Fibroblast of peridontal ligament (primary cell): ENCODE data around the gene KLHL22.
"Not testable (repeated sequence)": the region's sequence is repeated elsewhere in the genome, so short reads cannot be mapped to it uniquely, and the experiment has no call there.

Experiments used
- DNase-seq: peaks from one replicate; pipeline ENCODE4 v3.0.0-alpha.2; 2010; ENCODE audit errors: extremely low read depth

Gene KLHL22

GRCh38 chr22:20420157-20420842, 75.3 kb downstream of the KLHL22 start:
- DNase-seq = no peak

- no peak for DNase-seq
Measured at GRCh38 chr22:20419664-20419951, 76.0 kb downstream of the KLHL22 start.

DNA sequence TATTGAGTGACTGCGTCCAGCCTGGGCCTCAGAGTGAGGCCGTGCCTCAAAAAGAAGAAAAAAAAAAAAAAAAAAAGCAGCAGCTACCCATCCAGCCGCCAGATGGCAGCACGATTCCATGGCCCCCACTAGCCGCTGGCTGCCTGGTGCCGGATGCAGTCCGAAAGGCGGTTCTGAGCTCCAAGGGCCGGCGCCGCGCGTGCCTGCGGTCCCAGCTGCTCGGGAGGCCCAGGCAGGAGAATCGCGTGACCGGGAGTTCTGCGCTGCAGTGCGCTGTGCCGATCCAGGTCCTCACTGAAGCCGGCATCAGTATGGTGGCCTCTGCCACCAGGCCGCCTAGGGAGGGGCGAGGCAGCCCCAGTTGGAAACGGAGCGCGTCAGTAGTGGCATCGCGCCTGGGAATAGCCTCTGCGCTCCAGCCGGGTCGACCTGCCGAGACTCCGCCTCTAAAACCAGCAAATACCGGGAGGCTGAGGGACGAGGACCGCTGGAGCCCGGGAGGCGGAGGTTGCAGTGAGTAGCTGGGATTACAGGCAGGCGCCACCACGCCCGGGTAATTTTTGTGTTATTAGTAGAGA, 77.3 kb downstream of the KLHL22 start:
- peak; percentile 88 for DNase-seq

GRCh38 chr22:20415699-20416098, 79.9 kb downstream of the KLHL22 start:
- DNase-seq = not testable (repeated sequence)

DNA sequence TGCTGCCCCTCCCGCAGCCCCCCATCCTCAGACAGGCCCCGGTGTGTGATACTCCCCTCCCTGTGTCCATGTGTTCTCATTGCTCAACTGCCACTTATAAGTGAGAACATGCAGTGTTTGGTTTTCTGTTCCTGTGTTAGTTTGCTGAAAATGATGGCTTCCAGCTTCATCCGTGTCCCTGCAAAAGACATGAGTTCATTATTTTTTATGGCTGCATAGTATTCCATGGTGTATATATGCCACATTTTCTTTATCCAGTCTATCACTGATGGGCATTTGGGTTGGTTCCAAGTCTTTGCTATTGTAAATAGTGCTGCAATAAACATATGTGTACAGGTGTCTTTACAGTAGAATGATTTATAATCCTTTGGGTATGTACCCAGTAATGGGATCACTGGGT, 80.4 kb downstream of the KLHL22 start:
- not testable (repeated sequence) for DNase-seq

GRCh38 chr22:20414450-20414849, 81.1 kb downstream of the KLHL22 start:
- no peak for DNase-seq

DNA sequence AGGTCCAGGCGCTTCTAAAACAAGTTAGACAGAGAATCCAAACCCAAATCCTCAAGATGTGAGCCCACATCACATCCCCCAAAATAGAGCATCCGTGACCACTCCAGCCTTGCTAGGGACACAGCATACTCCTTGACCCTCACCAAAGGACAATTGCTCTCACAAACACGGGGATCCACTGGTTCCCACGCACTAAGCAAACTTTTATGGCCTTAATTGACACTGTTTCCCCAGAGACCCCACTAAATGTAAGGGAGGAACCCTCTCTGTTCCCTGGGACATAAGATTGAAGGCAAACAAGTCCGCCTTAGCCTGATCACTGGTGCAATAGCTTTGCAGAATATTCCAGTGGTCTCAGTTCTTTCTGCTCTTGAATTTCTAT, 81.5 kb downstream of the KLHL22 start:
- DNase-seq = no peak

- DNase-seq = no peak
Measured at GRCh38 chr22:20413217-20414058, 82.2 kb downstream of the KLHL22 start.

DNA sequence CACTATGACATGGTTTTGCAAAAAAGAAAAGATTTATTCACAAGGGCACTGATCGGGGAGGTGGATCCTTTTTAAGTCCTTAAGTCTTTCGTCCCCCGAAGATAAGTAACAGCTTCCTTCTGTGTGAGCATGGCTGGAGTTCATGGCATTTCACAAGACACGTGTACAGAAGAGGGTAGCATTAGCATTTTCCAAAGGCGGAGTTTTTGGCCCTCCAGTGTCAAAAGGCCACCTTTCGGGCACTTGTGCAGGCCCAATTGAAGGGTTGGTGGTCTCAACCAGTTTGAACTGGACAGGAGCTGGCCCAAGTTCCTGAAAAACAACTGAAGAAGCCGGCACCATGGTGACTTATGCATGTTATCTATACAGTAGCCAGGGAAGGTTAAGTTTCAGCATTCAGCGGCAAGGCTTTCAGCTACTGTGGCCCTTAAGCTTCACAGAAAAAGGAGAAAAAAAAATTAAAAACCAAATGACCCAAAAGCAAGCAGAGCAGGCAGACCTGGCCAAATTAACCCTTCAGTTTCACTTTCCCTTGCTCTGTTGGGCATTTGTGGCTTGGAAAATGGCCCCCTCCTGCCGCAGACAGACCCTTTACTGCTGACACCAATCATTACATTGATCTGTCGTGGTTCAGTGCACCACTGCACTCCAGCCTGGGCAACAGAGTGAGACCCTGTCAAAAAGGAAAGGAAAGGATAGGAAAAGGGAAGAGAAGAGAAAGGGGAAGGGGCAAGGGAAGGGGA, 83.0 kb downstream of the KLHL22 start:
- no peak for DNase-seq

DNA sequence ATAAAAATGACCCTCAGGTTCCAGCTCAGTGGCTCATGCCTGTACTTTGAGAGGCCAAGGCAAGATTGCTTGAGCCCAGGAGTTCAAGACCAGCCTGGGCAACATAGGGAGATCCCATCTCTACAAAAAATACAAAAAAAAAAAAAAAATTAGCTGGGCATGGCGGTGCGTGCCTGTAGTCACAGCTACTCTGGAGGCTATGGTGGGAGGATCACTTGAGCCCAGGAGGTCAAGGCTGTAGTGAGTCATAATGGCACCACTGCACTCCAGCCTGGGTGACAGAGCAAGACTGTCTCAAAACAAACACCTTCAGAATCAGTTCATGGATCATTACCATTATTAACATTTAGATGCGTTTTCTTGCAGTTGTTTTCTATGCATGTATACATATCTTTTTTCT, 86.2 kb downstream of the KLHL22 start:
- not testable (repeated sequence) for DNase-seq

DNA sequence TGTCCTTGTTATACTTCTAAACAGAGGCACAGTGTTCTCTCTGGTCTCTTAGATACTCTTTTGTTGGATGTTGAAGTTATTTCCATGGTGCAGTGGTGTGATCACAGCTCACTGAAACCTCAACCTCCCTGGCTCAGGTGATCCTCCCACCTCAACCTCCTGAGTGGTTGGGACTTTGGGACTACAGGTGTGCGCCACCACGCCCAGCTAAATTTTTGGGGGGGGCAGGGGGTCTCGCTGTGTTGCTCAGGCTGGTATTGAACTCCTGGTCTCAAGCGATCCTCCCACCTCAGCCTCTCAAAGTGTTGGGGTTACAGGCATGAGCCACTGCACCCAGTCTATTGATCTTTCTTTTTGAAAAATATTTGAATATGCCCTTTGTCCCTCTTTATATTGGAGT, 86.7 kb downstream of the KLHL22 start:
- no peak for DNase-seq

DNA sequence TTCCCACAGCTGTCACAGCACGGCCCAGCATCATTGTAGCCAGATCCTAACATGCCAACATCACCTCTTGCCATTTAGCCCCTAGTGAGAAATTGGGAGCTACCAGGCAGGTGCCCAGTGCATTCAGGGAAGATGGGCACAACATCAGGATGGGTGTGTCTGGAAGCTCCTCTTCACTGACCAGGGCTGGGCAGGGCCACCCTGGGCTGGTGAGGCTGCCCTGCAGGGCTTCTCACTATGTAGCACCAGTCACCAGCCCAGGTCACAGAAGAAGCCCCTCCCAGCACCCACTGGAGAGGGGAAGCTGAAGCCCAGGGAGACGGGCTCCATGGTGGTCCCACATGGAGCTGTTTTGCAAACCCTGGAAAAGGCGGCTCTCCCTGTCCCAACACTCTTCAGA, 87.8 kb downstream of the KLHL22 start:
- DNase-seq = no peak

DNA sequence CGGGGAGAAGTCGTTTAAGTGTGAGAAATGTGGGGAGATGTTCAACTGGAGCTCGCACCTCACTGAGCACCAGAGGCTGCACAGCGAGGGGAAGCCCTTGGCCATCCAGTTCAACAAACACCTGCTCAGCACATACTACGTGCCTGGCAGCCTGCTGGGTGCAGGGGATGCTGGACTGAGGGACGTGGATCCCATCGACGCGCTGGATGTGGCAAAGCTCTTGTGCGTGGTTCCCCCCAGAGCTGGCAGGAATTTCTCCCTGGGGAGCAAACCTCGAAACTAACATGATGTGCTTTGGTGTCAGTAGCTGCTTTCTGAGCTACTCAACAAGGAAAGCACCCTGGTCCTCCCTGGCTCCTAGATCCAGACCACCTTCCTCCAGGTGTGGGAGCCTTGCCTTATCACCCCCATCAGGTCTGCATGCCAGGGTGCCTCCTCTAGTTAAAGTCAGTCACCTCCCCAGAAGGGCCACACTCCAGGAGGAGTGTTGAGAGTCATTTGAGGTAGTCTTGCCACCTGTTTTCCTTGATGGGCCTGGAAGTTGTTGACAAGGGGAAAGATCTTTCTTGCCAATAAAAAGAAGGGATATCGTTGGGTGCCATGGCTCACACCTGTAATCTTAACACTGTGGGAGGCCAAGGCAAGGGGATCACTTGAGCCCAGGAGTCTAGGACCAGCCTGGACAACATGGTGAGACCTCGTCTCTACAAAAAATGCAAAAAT, 88.7 kb downstream of the KLHL22 start:
- DNase-seq = no peak

- DNase-seq = no peak
Measured at GRCh38 chr22:20405931-20406685, 89.5 kb downstream of the KLHL22 start.

DNA sequence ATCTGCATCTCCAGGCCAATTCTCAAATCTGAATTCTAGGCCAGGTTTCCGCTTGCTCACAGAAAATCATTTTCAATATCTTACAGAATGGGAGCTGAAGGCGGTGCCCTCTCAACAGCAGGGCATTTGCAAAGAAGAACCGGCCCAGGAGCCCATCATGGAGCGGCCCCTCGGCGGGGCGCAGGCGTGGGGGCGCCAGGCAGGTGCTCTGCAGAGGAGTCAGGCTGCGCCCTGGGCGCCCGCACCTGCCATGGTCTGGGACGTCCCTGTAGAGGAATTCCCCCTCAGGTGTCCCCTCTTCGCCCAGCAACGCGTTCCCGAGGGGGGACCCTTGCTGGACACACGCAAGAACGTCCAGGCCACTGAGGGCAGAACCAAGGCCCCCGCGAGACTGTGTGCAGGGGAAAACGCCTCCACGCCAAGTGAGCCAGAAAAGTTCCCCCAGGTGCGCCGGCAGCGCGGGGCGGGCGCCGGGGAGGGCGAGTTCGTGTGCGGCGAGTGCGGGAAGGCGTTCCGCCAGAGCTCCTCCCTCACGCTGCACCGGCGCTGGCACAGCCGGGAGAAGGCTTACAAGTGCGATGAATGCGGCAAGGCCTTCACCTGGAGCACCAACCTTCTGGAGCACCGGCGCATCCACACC, 90.2 kb downstream of the KLHL22 start:
- DNase-seq = no peak

DNA sequence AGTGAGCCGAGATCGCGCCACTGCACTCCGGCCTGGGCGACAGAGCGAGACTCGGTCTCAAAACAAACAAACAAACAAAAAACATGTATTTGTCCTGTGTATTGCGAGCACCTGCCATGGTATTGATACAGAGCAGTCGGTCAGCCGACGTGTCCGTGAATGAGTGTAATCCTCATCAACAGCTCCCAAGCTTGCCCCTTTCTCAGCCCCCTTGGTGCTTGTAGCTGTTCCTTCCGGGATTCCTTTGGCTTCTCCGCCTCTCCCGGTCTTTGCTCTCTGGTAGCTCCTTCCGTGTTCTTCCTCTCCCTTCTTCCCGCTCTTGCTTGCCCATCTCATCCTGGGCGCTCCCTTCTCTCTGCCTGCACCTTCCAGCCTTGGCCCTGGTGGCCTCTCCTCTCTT, 90.7 kb downstream of the KLHL22 start:
- DNase-seq = no peak

DNA sequence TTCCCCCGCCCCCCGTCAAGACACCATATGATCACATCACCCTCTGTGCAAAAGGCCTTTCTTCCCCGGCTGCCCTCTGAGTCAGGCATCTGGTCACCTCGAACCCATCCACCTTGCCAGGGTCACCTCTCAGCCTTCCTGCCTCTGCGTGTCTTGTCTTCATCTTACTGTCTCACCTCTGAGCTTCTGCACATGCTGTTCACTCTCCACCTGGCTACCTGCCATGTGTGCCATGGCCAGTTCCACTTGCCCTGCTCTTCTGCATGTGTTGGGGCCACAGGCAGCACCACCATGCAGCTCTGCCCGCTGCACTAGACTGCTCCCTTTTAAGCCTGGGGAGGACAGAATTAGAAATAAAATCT, 91.8 kb downstream of the KLHL22 start:
- no peak for DNase-seq

DNA sequence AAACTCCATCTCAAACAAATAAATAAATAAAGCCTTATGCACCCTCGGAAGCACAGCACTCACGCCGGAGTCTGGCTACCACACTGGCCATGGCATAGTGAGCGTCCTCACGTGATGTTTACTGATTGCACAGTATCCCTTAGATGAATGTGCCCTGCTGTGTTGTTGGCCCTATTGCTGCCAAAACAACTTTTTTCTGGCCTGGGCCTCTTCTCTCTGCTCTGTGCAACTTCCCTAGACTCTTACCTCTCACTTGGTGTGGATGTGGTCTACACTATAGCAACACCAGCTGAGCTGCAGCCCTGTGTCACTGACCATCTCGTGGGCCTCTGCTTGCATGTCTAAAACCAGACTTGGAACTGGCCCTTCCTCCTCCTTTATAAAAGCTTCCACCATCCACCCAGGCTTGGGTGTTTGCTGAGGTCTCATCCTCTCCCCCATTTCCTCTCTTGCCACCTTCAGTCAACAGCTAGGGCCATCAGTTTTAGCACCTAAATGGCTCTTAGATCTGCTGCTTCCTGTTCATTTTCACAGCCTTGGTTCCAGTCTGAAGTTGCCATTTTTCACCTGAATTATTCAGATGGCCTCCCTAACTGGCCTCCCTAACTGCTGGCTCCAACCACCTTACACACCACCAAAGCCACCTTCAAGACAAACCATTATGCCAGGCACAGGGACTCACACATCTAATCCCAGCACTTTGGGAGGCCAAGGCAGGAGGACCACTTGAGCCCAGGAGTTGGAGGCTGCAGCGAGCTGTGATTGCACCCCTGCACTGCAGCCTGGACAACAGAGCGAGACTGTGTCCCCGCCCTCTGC, 92.4 kb downstream of the KLHL22 start:
- no peak for DNase-seq

- DNase-seq = no peak
Measured at GRCh38 chr22:20401376-20402014, 94.1 kb downstream of the KLHL22 start.
